Mucosa of rectum (tissue), 2 donors: ENCODE measurements around the gene INIP.

Experiments
- H3K27ac ChIP-seq, 2 donors: one replicate each; pipeline ENCODE4 v1.7.0; 2013; ENCODE audit warnings: inconsistent platforms in 2 of 2, low read depth in 2 of 2, low read length in 2 of 2
- H3K27me3 ChIP-seq, 2 donors: one replicate each; pipeline ENCODE4 v1.7.0; 2013; ENCODE audit warnings: low read length in 2 of 2; ENCODE audit not compliant: control insufficient read depth in 2 of 2, insufficient read depth in 2 of 2
- H3K36me3 ChIP-seq, 2 donors: one replicate each; pipeline ENCODE4 v1.7.0; 2013; ENCODE audit warnings: low read length in 2 of 2; ENCODE audit not compliant: control insufficient read depth in 2 of 2, insufficient read depth in 2 of 2
- H3K4me1 ChIP-seq, 2 donors: one replicate each; pipeline ENCODE4 v1.7.0; 2013; ENCODE audit warnings: low read length in 2 of 2, mild to moderate bottlenecking in 1 of 2; ENCODE audit not compliant: control insufficient read depth in 2 of 2, insufficient read depth in 2 of 2
- H3K4me3 ChIP-seq, 2 donors: one replicate each; pipeline ENCODE4 v1.7.0; 2013; ENCODE audit warnings: low read length in 2 of 2
- H3K9ac ChIP-seq, 2 donors: one replicate each; pipeline ENCODE4 v1.7.0; 2013; ENCODE audit warnings: low read length in 2 of 2, low read depth in 1 of 2, mild to moderate bottlenecking in 1 of 2
- H3K9me3 ChIP-seq, 2 donors: one replicate each; pipeline ENCODE4 v1.7.0; 2013; ENCODE audit warnings: low read length in 2 of 2; ENCODE audit not compliant: control insufficient read depth in 2 of 2
- donor health status: healthy.
- donor health status: Normal muscosa, but diverticular disease.

The INIP gene

DNA sequence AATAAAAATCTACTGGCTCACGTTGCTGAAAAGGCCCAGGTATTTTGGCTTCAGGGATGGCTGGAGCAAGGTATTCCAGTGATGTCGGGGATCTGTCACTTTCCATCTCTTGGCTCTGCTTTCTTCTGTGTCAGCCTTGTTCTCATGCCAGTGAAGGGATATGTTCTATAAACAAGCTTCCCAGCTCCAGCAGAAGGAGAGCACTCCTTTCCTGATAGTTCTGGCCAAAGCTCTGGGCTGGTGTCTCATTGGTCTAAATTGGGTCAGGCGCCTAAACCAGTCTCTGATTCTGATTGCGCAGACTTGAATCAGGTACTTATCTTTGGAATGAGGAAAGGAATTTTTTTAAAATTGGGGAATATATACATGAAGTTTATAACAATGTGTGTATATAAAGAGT is 37.8 kb upstream of the INIP start:
- peak overlapping the region; percentile 66 to 73 for H3K27ac ChIP-seq

GRCh38 chr9:112755016-112755427 is 37.1 kb upstream of the INIP start:
- Histone ChIP-seq H3K9ac (peak overlapping the region; percentile 8), H3K27me3 (no peaks in the 10 kb centered on the region), H3K27ac (peak overlapping the region; percentile 66 to 73), H3K9me3 (no peaks in the 10 kb centered on the region), H3K4me3 (peak overlapping the region; percentile 8 to 9), H3K36me3 (no peaks in the 10 kb centered on the region), H3K4me1 (peaks cover 41 to 51% of the 10 kb centered on the region in 2 donors)

More for the DNA sequence above, 37.8 kb upstream of the INIP start:
- Histone ChIP-seq H3K9me3 (no peaks in the 10 kb centered on the region), H3K27me3 (no peaks in the 10 kb centered on the region), H3K9ac (no peak overlapping the region), H3K36me3 (no peaks in the 10 kb centered on the region), H3K4me1 (peaks cover 38 to 48% of the 10 kb centered on the region in 2 donors), H3K4me3 (no peak overlapping the region)

- no peaks in the 10 kb centered on the region for H3K36me3 ChIP-seq
- no peaks in the 10 kb centered on the region for H3K27me3 ChIP-seq
- peaks cover 43 to 56% of the 10 kb centered on the region in 2 donors for H3K4me1 ChIP-seq
- no peak overlapping the region for H3K4me3 ChIP-seq
- H3K9me3 ChIP-seq: no peaks in the 10 kb centered on the region
- H3K27ac ChIP-seq: peak overlapping the region; percentile 66 to 73
- peak overlapping the region; percentile 8 for H3K9ac ChIP-seq
These were observed 36.7 kb upstream of the INIP start for GRCh38 chr9:112754578-112754977.

GRCh38 chr9:112753725-112754124 is 35.8 kb upstream of the INIP start:
- Histone ChIP-seq H3K4me3 (no peak overlapping the region), H3K27me3 (no peaks in the 10 kb centered on the region), H3K9me3 (no peaks in the 10 kb centered on the region), H3K36me3 (no peaks in the 10 kb centered on the region), H3K4me1 (peaks cover 43 to 57% of the 10 kb centered on the region in 2 donors), H3K9ac (no peak overlapping the region), H3K27ac (no peak overlapping the region)

DNA sequence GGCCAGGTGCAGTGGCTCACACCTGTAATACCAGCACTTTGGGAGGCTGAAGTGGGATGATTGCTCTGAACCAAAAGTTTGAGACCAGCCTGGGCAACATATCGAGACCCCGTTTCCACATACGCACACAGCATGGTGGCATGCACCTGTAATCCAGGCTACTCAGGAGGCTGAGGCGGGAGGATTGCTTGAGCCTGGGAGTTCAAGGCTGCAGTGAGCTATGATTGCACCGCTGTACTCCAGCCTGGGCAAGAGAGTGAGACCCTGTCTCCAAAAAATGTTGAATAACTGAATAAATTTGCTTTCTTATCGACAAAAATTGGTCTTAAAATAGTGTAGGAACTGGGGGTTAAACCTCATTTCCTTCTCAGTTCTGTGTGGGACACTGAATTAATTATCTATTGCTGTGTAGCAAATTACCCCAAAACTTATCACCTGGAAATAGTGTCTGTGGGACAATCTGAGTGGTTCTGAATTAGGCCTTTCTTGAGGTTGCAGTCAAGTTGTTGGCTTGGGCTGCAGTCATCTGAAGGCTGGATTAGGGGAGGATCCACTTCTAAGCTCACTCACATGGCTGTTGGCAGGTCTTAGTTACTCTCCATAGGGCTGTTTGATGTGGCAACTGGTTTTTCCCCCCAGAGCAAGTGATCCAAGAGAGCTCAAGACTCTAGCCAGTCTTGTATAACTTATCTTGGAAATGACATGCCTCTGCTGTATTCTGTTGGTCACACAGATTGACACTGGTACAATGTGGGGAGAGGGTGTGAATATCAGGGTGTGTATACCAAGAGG is 34.6 kb upstream of the INIP start:
- H3K4me3 ChIP-seq: peak overlapping the region; percentile 92 to 93
- H3K4me1 ChIP-seq: peaks cover 40 to 51% of the 10 kb centered on the region in 2 donors
- no peaks in the 10 kb centered on the region for H3K27me3 ChIP-seq
- peak overlapping the region in 1 of 2 donors; percentile 91 for H3K9ac ChIP-seq
- no peak overlapping the region for H3K27ac ChIP-seq
- no peaks in the 10 kb centered on the region for H3K36me3 ChIP-seq
- H3K9me3 ChIP-seq: no peaks in the 10 kb centered on the region

DNA sequence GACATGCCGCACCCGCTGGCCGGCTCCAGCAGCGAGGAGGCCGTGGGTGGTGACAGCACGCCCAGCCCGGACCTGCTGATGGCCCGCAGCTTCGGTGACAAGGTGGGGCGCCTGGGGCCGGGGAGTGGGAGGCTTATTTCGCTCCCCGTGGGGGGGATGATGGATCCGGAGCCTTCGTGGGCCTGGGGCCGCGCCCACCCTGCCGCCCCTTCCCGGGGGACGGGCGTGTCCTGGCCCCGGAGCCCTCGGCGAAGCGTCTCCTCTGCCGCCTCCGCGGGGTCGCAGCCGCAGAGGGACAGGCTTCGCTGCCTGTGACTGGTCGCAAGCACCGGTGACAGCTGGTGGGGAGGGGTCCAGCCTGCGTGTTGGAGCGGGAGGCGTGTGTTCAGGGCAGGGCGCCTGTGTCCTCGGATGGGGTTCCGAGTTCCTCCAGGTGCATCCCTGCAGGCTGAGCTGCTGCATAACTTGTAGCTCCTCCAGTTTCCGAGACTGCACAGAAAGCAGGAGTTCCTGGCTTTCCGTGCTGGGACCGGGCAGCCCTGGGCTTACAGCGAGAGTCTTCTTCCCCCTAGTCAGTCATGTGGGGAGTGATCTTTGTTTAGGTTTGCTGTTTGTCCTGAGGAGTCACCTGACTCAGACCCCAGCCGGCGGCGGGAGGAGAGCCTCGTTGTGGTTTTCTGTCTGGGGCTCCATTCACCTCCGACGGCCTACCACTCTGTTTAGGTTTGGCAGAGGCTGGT is 33.3 kb upstream of the INIP start:
- H3K4me3 ChIP-seq: peak overlapping the region; percentile 92 to 93
- no peaks in the 10 kb centered on the region for H3K9me3 ChIP-seq
- H3K27ac ChIP-seq: peak overlapping the region; percentile 77 to 85
- no peaks in the 10 kb centered on the region for H3K27me3 ChIP-seq
- H3K36me3 ChIP-seq: no peaks in the 10 kb centered on the region
- peak overlapping the region; percentile 87 to 91 for H3K9ac ChIP-seq
- peaks cover 32 to 43% of the 10 kb centered on the region in 2 donors for H3K4me1 ChIP-seq

- Histone ChIP-seq H3K36me3 (no peaks in the 10 kb centered on the region), H3K9ac (peak overlapping the region; percentile 87 to 91), H3K4me3 (peak overlapping the region; percentile 92 to 93), H3K9me3 (no peaks in the 10 kb centered on the region), H3K27ac (peak overlapping the region; percentile 77 to 85), H3K27me3 (no peaks in the 10 kb centered on the region), H3K4me1 (peaks cover 29 to 38% of the 10 kb centered on the region in 2 donors)
These were observed 32.8 kb upstream of the INIP start for GRCh38 chr9:112750764-112751055.

DNA sequence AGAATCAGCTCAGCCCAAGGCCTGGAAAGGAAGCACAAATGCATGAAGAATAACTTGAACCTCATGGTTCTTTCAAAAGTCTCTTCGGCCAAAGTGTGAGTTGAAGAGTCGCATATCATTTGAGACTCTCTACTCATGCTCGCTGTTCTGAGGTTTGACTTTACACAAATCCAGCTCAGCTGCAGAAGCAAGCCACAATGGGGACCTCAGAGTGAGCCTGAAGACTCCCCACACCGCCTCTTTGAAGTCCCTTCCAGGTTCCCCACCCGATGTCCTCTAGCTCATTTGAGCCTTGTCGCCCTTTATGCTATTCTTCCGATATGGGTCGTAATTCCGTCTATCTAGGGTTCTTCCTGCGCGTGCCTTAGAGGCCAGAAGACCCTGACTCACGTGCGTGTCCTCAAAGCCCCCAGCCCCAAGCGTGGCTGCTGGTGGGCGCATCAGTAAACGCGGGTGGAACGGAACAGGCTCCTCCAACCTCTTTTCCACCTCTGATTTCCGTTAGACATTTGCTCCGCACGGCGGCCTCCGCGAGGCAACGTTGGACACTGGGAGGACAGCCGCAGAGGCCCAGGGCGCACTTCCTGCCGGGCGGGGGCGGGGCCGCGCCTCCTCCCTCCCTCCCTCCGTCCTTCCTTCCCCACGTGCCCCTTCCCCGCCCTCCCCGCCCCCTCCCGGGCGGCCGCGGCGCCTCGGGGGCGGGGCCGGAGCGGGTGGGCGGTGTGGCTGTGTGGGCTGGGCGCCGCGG is 32.3 kb upstream of the INIP start, which contains the start of gene SNX30:
TSS of gene SNX30 (plus strand) at position 745 of the 748 bp plus-strand sequence. CDS start 242 bp downstream, outside the sequence.
- H3K4me1 ChIP-seq: peaks cover 24 to 33% of the 10 kb centered on the region in 2 donors
- no peaks in the 10 kb centered on the region for H3K36me3 ChIP-seq
- H3K27me3 ChIP-seq: no peaks in the 10 kb centered on the region
- no peaks in the 10 kb centered on the region for H3K9me3 ChIP-seq
- peak within 1 kb of the TSS; percentile 87 to 91 for H3K9ac ChIP-seq
- H3K27ac ChIP-seq: peak within 1 kb of the TSS; percentile 77 to 89
- H3K4me3 ChIP-seq: peak within 1 kb of the TSS; percentile 92 to 93

- Histone ChIP-seq H3K27ac (no peak overlapping the region), H3K4me1 (peaks cover 10 to 14% of the 10 kb centered on the region in 2 donors), H3K4me3 (no peak overlapping the region), H3K9ac (no peak overlapping the region), H3K36me3 (no peaks in the 10 kb centered on the region), H3K9me3 (no peaks in the 10 kb centered on the region), H3K27me3 (no peaks in the 10 kb centered on the region)
These were observed 29.2 kb upstream of the INIP start for GRCh38 chr9:112747094-112747493.
